Stimulated activated CD4-positive, alpha-beta T cell treated with anti-CD3 and anti-CD28 coated beads, TNF-alpha, amount 100 ng/mL, for 1 hour (primary cell): ENCODE measurements around the gene ZC2HC1B.

Source experiments
- DNase-seq, 3 donors: peaks; one replicate each; pipeline ENCODE4 v3.0.0-alpha.2; 2020; ENCODE audit warnings: low read depth in 3 of 3, low spot score in 1 of 3

The ZC2HC1B gene

DNA sequence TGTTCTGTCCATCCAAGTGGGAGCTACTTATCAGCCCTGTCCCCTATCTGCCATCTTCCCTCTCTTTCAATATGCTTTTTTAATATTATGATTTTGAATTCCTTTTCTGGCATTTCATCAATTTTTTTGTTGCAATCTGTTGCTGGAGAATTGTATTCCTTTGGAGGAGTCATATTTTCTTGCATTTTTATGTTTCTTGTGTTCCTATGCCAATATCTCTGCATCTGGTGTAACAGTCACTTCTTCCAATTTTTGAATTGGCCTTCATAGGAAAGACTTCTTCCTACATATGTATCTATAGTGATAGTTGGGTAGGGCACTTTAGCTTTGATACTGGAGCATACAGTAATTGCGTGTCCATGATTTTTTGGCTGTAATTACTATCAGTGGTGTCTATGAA is 70.1 kb downstream of the ZC2HC1B start:
- no peak for DNase-seq

DNA sequence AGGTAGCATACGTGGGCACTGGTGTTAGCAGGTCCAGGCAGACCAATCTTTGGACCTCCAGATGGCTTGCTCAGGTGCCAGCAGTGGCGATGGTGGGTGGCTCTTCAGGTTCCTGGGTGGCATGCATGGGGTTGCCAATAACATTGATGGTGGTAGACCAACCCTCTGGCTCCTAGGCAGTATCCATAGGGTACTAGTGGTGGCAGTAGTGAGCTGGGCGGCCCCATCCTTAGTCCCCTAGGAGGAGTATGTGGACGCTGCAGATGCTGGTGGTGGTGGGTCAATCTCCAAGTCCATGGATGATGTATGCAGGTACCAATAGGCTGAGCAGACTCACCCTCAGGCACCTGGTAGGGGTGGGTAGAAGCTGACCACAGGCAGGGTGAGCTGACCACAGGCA is 70.6 kb downstream of the ZC2HC1B start:
- DNase-seq = no peak

DNA sequence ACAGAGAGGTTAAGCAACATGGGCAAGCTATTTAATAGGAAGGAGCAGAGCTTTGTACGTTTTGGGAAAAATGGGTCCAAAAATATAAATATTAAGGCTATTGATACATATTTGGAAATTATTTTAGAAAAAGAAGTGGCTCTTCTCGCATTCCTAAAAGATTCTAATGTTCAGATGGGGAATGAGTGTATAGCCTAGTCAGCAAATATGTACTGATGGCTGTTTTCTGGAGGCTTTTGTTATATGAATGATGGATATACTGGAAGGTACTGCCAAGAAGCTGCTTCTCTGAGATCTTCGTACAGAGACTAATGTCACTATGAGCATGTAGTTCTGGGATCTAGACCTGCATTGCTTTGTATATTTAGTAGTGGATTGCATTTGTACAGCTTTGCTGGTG is 72.1 kb downstream of the ZC2HC1B start:
- DNase-seq = no peak

DNA sequence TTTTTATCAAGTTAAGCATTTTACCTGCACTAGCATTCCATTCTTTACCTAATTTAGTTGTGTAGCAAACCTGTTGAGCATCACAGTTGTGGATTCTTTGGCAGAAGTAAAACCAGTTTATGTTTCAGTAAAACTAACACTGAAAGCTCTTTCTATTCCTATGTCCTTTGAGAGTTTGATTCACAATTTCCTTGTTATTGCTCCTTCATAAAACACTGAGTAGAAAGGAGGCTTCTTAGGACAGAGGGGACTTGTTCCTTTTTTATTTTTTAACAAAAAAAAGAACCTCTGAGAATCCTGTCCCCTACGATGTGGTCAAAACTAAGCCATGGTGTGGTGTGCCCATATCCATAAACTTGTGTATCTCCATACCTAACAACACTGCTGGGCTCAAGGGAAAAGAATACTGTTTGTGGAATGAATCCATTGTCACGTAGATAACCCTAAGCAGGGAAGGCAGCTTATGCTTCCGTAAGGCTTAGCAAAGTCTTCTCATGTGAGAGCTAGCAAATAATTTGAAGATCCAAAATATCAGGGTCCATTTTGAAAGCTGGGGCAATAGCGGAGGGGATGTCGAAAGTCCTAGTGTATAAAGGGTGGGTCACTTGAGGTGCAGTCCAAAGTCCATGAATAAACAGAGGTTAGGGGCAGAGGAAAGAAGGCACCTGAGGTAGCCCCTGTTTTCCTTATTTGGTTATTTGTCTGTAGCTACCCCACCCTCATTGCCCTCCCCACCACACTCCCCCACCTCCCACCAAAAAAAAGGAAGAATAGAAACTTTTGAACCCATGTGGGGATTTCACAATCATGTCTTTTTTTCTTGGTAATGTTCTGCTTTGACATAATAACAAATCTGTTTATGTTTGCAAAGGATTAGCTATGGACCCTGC is 72.7 kb downstream of the ZC2HC1B start:
- no peak for DNase-seq

DNA sequence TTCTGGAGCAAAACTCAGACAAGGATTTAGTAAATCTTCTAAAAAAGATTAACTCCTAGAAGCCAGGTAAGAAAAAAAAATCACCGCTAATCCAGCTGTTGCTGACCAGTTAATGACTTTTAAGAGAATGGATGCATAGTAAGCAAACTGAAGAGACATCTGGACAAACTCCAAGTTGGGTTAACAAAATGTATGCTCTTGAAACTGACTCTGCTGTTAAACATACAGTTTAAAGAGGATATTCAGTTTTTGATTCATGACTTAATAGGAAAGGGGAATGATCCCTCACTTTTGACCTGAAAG is 73.3 kb downstream of the ZC2HC1B start:
- DNase-seq = no peak

DNA sequence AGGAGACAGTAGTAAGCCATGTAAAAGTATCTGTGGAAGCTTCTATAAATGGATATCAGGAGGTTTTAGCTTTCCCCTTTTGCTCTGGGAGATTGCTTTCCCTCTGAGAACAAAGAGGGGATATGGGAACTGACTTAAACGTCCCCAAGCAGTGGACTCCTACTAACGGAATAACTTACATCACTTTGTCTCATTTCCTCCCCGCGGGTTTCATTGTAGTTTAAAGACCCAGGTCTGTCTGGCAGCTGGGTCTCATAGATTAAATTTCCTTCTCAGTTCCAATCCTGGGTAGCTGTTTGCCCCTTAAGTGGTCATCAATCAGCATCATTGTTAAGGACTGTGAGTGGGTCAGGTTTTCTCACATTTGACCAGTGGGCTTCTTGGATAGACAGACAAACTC is 75.1 kb downstream of the ZC2HC1B start:
- no peak for DNase-seq

DNA sequence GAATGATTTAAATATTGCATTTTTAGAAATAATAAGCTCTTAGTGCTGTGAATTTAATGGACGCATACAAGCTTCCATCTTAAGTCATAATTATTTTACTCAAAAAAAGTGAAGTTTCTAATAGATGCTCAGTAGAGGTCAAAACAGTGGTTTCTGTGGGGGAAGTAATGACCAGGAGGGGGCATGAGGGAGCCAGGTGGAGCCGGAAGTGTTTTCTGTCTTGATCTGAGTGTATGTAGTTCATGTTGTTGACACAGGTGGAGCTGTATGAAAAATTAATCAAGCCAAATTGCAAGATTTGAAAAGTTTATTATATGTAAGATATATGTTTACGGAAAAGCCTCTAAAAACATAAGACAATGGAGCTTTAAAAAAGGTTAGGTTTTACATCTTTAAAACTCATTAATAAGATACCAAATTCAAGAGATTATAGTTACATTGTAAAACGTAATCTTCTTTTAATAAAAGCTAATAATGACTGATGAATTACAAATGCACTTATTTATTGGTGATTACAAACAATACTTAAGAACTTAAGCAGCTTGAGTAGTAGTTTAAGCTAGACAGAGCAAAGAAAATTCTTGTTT is 75.8 kb downstream of the ZC2HC1B start:
- peak in 2 of 3 donors; percentile 14 to 17 for DNase-seq

DNA sequence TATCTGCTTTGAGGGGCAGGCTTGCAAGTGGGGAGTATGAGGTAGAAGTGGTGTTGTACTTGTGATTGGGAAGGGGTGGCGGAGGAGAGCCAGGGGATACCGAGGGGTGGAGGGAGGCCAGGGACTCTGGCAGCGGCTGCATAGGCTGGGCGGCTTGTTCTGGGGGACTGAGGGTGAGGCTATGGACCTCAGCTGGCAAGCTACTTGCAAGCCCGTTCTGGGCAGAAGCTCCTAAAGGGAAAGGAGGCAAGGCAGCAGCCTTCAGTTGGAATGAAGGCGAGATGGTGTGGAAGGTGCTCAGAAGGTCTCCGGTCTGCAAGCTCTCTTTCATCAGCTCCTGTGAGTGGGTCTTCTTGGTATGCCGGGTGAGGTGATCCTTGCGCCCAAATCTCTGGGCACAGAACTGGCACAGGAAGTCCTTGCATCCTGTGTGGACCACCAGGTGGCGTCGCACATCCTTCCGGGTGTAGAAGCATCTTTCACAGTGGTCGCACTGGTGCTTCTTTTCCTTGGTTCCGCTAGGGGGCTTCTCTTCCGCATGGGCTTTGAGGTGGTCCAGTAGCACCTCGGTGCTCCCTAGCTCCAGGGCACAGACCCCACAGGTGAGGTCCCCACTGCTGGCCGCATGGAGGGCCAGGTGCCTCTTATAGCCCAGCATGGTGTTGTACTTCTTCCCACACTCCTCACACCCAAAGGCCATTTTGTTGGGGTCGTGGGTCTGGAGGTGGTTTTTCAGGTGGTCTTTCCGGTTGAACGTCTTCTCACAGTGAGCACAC is 77.8 kb downstream of the ZC2HC1B start:
- DNase-seq = peak in 2 of 3 donors; percentile 17 to 42

DNA sequence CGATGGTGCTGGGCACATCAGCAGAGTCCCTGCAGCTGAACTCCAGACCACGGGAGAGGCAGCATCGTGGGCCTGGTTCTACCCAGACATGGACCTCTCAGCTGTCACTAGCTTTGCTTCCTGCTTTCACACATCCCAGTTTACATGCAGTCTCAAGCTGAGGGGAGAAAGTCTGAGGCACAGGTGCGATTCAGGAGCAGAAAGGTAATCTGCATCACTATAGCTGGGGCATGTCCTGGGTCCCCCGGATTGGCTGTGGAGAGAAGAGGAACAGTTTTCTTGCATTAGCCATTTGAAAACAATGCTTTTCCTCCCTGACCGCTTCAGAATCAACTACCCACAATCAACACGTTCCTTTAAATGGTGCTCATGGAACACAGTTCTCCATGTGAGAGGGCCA is 83.9 kb downstream of the ZC2HC1B start:
- no peak for DNase-seq

DNA sequence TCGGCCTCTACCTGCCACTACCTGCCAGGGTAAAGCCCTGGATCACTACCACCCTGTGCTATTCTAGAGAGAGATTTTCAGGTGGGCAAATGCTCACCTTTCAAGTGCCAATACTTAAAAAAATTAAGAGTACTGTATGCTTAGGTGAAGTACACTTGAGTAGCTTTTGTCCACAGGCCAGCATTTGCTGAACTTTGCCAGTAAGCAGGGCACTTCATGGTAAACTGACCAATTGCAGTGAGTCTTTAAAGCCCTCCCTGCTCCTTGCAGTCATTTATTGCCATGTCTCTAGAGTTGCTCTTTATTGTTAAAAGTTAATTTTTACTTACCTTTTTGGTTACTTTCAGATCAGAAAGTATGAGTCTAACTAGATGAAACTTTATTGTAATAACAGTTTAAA is 85.3 kb downstream of the ZC2HC1B start:
- no peak for DNase-seq

DNA sequence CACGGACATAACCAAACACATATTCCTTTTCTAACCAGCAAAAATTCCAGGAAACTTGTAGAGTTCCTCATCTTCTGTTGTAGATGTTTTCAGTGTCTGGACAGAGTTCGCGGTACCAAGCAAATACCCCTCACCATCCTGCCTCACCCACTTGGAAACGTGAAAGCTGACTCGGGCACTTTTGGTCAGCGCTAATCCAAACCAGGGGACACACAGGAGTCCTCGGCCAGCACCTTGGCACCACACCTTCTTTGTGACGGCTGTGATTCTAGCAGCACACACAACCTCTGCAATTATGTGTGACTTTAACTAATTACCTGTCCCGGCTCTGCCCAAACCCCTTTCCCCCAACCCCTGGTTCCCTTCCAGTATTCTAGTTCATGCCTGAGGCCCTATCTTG is 85.7 kb downstream of the ZC2HC1B start:
- no peak for DNase-seq

DNA sequence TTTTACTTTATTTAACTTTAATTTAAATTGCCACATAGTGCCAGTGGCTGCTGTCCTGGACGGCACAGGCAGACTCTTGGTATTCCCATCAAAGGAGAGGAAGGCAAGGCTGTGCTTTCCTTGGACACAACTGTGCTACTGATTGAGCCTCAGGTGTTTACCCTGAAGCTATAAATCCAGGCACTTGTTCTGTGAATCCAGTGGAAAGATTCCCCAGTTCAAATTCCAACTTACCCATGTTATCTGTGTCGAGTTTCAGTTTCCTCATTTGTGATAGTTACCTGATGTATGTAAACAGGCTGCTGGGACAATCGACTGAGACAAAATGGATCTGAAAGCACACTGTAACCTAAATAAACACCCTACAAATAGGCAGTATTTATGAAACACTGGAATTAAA is 86.6 kb downstream of the ZC2HC1B start:
- no peak for DNase-seq

DNA sequence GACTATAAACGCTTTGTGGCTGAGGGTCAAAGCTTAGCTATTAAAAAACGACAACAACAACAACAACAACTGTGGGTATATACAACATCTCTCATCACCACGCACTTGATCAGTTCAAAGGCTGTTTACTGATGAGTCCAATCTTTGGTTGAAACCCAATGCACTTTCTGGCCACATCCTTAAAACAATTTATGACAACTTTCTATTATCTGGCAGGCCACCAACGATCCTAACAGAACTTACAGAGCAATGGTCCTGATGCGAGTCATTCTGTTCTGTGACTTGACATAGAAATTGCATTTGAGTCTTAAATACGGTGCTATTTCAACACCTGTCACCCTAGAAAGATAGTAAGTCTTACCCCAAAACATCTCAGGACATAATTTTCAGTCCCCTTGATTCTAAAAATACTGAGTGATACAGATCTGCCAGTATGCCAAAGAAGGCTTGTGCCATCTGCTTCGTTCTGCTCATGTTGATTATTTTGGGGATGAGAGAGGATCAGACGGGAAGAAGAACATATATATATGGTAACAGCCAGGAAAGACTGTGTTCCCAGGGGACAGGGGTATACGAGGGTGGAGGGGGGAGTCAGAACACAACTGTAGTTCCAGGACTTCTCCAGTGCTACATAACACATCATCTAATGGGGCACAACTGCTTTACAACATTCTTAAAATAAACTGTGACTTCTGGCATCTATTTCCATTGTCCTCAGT is 87.9 kb downstream of the ZC2HC1B start:
- no peak for DNase-seq

DNA sequence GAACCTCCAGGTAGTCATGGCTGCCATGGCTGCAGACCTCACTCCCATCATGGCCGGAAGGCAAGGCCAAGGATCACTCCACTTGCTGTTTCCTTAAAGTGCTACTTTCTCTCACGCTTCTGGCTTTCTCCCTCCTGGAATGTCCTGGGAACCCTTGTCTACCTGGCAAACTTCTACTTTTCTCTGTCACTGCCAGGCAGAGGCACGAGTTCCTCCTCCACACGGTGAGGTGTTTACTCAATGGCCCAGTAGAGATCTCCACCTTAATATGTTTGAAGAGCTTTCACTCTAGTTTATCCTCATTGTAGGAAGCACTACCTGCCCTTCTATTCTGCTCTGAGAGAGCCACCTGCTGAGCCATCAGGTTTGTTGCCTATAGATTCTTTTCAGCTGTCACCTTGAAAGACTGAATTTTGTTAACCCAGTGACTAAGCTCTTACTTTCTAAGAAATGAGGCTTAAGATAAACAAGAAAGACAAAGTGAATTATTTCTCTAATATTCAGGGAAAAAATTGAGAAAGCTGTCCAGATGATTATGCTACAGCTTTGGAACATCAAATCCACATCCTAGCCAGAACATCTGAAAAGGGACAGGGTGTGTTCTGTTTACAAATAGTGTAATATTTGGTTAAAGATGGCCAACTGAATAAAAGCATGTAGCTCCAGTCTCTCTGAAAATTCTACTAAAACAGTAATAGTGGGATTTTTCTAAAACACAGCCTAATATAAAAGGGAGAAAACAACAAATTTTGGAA is 88.8 kb downstream of the ZC2HC1B start:
- DNase-seq = no peak

DNA sequence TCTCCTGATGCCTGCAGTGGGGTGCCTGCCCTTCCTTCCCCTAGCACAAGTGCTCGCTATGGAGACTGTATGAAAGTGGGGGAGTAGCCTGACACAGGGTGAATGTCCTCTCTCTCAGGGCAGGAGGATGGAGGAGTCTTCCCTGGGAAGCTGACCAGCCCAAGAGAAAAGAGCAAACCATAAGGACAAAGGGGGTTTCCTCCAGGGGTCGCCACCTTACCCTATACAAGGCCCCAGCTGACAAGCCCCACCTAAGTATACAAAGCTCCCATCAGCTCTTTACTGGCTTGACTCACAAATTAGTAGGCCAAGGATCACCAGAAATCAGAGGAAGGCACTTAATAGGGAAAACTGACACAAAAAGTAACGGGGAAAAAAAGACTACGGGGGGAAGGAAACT is 89.6 kb downstream of the ZC2HC1B start:
- no peak for DNase-seq

DNA sequence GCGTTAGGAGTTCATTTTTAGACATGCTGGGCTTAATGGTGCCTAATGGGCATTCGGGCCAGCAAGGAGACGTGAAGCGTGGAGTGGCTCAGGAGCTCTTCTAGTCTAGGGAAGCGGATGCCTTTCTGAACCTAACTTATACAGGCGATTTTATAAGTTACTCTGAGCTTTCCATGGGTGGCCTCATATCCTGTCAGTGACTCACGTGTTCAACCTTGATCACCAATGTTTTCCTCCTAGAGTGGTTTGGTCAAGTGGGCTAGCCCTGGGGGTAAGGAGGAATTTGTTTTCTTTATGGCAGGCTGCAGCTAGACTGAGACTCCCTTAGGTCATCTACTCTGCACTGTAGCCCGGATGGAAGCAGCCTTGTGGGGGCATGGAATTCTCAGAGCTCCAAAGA is 91.7 kb downstream of the ZC2HC1B start:
- no peak for DNase-seq

DNA sequence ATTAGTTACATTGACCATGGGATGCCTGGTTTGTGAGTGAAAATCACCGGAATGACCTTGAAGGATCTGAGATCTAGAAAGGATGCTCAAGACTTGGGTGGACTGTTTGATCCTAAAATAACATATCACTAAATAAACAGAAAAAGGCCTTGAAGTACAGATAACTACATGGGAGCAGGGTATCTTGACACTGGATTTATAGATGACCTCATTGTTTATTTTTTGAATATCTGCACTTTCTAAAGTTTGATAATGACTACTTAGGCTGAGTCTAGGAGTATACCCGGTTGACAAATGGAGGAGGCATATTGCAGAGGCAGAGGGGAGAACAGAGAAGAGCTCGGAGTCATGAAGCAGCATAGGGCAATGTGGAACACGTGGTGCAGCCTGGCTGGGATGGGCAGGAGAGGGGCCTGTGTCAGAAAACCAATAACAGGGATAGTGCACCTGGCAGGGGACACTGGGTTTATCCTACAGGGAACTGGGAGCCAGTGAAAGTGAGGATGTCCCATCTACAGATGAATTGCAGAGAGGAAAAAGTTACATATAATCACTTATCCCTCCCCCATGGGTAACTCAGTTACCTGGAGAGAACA is 93.5 kb downstream of the ZC2HC1B start:
- no peak for DNase-seq

DNA sequence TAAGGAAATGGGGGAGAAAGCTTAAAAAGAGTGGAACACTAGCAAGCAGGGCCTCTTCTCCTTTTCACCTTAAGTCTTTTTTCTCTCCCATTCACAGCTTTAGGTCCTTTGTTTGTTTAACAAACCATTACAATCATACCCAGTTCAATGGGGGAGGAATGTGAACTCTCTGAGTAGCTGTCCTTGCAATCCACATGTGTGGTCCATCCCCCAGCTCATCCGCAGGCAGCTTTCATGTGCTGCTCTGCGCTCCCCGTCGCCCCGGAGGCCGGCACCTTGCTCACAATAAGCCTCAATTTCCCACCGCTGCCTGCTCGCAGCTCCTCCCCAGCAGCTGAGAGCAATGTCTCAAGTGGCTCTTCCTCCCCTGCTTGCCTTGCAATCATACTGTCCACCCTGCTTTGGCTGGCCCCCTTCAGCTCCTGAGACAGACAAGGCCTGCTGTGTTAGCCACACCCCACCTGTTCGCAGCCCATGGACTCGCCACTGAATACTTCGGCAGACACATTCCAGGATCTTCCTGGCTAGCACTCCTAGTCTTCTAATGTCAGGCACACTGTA is 94.6 kb downstream of the ZC2HC1B start:
- DNase-seq = no peak

DNA sequence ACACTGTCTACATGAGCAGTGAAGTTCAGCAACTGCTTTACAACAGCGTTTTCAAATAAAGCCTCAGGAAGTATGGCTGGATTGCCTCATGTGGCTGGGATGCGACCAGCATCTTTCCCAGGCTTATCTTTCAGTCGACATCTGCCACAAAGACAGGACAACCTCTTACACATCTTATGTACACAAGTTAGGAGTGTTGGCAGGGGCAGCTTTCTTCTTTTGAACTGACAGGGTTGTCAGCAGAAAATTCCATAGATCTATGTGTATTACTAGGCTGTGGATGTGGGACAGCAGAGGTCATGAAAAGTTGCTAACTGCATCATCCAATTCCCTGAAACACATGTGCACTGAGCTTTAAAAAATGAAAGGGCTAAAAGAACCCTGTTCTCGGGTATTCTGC is 95.7 kb downstream of the ZC2HC1B start:
- no peak for DNase-seq

DNA sequence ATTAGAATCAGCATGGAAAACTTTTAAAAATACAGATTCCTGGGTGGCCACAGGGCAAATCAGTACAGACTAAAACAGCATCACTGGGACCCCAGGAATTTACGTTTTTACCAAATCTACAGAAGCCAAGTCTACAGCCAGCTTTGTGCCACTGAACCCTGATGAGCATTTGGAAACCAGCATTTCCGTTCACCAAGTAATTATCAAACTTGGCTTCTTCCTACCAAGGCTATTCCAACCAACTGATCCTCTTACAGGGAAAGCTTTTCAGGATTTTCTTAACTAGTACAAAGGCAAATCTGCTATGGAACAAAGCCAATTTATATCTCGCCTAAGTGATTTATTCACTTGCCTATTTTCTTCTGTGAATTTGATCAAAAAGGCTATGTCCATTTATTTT is 96.8 kb downstream of the ZC2HC1B start:
- DNase-seq = no peak
